ENCODE data around the gene IL17F. TPM values are rescaled to one million over a fixed set of nuclear protein-coding genes. Genes with fewer than 3 reads are reported as not detected.

IL17F gene
- total RNA-seq, 4 donors from 2014 or later: not detected

GRCh38 chr6:52255434-52255833, 11.1 kb upstream of the IL17F start:
- WGBS, 2 donors: 97 to 98% methylated on average over 2 of the region's 2 CpGs
- TF ChIP-seq POLR2A (IDR thresholded peaks at IDR 0.05): no peak
- H3K4me3 ChIP-seq (ENCODE audit: low read depth, poor library complexity, severe bottlenecking): no peak overlapping the region
- intact Hi-C loops (cut with DNase I; ENCODE audit: low total_unique reads): no loop called here
- DNase-seq (ENCODE audit: low spot score in 2 of 2): no peak

GRCh38 chr6:52254731-52255378, 10.6 kb upstream of the IL17F start:
- no peak for DNase-seq (ENCODE audit: low spot score in 2 of 2)
- 91 to 92% methylated on average over 8 of the region's 8 CpGs for WGBS, 2 donors
- H3K4me3 ChIP-seq (ENCODE audit: low read depth, poor library complexity, severe bottlenecking): no peak overlapping the region
- intact Hi-C loops (cut with DNase I; ENCODE audit: low total_unique reads): no loop called here
- TF ChIP-seq CTCF (IDR thresholded peaks at IDR 0.05): no peak
- TF ChIP-seq POLR2A (IDR thresholded peaks at IDR 0.05): no peak

- intact Hi-C loops (cut with DNase I; ENCODE audit: low total_unique reads): no loop called here
- TF ChIP-seq CTCF (IDR thresholded peaks at IDR 0.05) (no peak), POLR2A (IDR thresholded peaks at IDR 0.05) (no peak)
- no peak overlapping the region for H3K4me3 ChIP-seq (ENCODE audit: low read depth, poor library complexity, severe bottlenecking)
- no peak for DNase-seq (ENCODE audit: low spot score in 2 of 2)
- WGBS, 2 donors: 14 to 17% methylated on average over 9 of the region's 9 CpGs
Observed at GRCh38 chr6:52253494-52253893, 9.2 kb upstream of the IL17F start.

- TF ChIP-seq CTCF (IDR thresholded peaks at IDR 0.05): no peak
- no peak overlapping the region for H3K4me3 ChIP-seq (ENCODE audit: low read depth, poor library complexity, severe bottlenecking)
- intact Hi-C loops (cut with DNase I; ENCODE audit: low total_unique reads): no loop called here
- no peak for DNase-seq (ENCODE audit: low spot score in 2 of 2)
Observed at GRCh38 chr6:52251113-52251512, 6.8 kb upstream of the IL17F start.

- no peak overlapping the region for H3K4me3 ChIP-seq (ENCODE audit: low read depth, poor library complexity, severe bottlenecking)
- no peak for DNase-seq (ENCODE audit: low spot score in 2 of 2)
- WGBS, 2 donors: 66 to 70% methylated on average over 2 of the region's 2 CpGs
- no peak for TF ChIP-seq CTCF (IDR thresholded peaks at IDR 0.05)
- no peak for TF ChIP-seq POLR2A (IDR thresholded peaks at IDR 0.05)
- intact Hi-C loops (cut with DNase I; ENCODE audit: low total_unique reads): no loop called here
Observed at GRCh38 chr6:52249078-52249477, 4.8 kb upstream of the IL17F start.

GRCh38 chr6:52245425-52245824, 1.1 kb upstream of the IL17F start:
- WGBS, 2 donors: 76 to 94% methylated on average over 1 of the region's 1 CpG
- DNase-seq (ENCODE audit: low spot score in 2 of 2): no peak
- H3K4me3 ChIP-seq (ENCODE audit: low read depth, poor library complexity, severe bottlenecking): no peak overlapping the region
- intact Hi-C loops (cut with DNase I; ENCODE audit: low total_unique reads): no loop called here
- no peak for TF ChIP-seq CTCF (IDR thresholded peaks at IDR 0.05)
- no peak for TF ChIP-seq POLR2A (IDR thresholded peaks at IDR 0.05)
